Heart right ventricle (tissue), 16 donors: Measurements from ENCODE around the gene KIF22. TPM values are rescaled to one million over a fixed set of nuclear protein-coding genes. Genes with fewer than 3 reads are reported as not detected.

Source experiments
- ATAC-seq, 8 donors: fragments of 200-7000 bp; cut with Tn5 transposase; one replicate each; pipeline ENCODE4 v1.9.1; 2020; ENCODE audit warnings: mild to moderate bottlenecking in 8 of 8, moderate library complexity in 8 of 8, moderate number of reproducible peaks in 1 of 8
- DNase-seq, 2 donors: peaks; one replicate each; pipeline ENCODE4 v3.0.0-alpha.2; 2020
- H3K27ac ChIP-seq, 10 donors: fragments of 200-600 bp; sonication (generic) in 2 of 10; one replicate each; pipeline versions ENCODE4 v1.5.0 to v1.8.0; 2020 to 2022; ENCODE audit warnings: mild to moderate bottlenecking in 3 of 10
- H3K27me3 ChIP-seq, 7 donors: fragments of 200-600 bp; one replicate each; pipeline ENCODE4 v1.8.0; 2021 to 2022; ENCODE audit warnings: mild to moderate bottlenecking in 2 of 7
- H3K36me3 ChIP-seq, 9 donors: fragments of 200-600 bp; sonication (generic) in 1 of 9; one replicate each; pipeline versions ENCODE4 v1.5.0 to v1.8.0; 2020 to 2022; ENCODE audit warnings: mild to moderate bottlenecking in 2 of 9
- H3K4me1 ChIP-seq, 9 donors: fragments of 200-600 bp; sonication (generic) in 1 of 9; one replicate each; pipeline versions ENCODE4 v1.5.0 to v1.8.0; 2020 to 2022; ENCODE audit warnings: mild to moderate bottlenecking in 4 of 9
- H3K4me3 ChIP-seq, 10 donors: fragments of 200-600 bp; sonication (generic) in 2 of 10; one replicate each; pipeline versions ENCODE4 v1.5.0 to v1.8.0; 2020 to 2022; ENCODE audit warnings: mild to moderate bottlenecking in 7 of 10, moderate library complexity in 2 of 10
- H3K9me3 ChIP-seq, 11 donors: fragments of 200-600 bp in 10 of 11; sonication (generic) in 2 of 11; one replicate each; pipeline versions ENCODE4 v1.5.0 to v1.8.0; 2013 to 2022; ENCODE audit warnings: mild to moderate bottlenecking in 2 of 11, control low read depth in 1 of 11, moderate library complexity in 1 of 11
- WGBS, 2 donors: extraction: QIAGEN DNeasy Blood & Tissue Kit; methylation state at CpG; one replicate each; pipeline ENCODE4 v1.1.7; 2013; ENCODE audit warnings: inconsistent platforms in 1 of 2; 5-methylcytosine and 5-hydroxymethylcytosine counted together
- intact Hi-C, 10 donors: fragments of 100-400 bp; cut with DNase I; formaldehyde crosslinking; loops; one replicate each; pipeline versions ENCODE4 v1.11.1 to v1.14.2; 2022
- polyA plus RNA-seq, 2 donors: library from polyadenylated mRNA; stranded (reverse); fragments of 200-250 nt; gene quantifications; one replicate each; pipeline ENCODE4 v1.2.3, GENCODE V29; 2013
- total RNA-seq, 10 donors: library from RNA; stranded (reverse); fragmentation: NEBNext Ultra II Directional in 3 of 10; extraction: Animal tissue kit (Norgen Biotek cat#: 25700) in 3 of 10; gene quantifications; one replicate each; pipeline versions ENCODE4 v1.2.1 to v1.2.4, GENCODE V29; 2021 to 2023
- TF ChIP-seq, protein P1 (sequence below), 9 donors: fragments of 200-600 bp; sonication (generic) in 2 of 9; IDR thresholded peaks; one replicate each; pipeline versions ENCODE4 v1.5.0 to v1.8.0; 2021 to 2022; ENCODE audit warnings: antibody characterized with exemption in 9 of 9, mild to moderate bottlenecking in 5 of 9, moderate library complexity in 1 of 9
- donor health status: Arrhythmogenic right ventricular cardiomyopathy.
- donor health status: ischemic (EF 13 %, LVEDD 7.1; RV severe dilation, severe dysfunction).
- donor health status: healthy with polysubstance abuse.
- donor health status: DM: no; HTN: yes; CAD: no.
- donor health status: DM: no; HTN: no; CAD: no.
- donor health status: ischemic (EF 25% LVEDD 6.9; RV normal size, moderate dysfunction).
- donor health status: ischemic (EF 25% LVEDD 5.7; RV mildly dilated, moderate dysfunction).
- donor health status: healthy.
- donor health status: DM: yes; HTN: yes; CAD: no.
- donor health status: Ischemic cardiomyopathy.
- donor health status: ischemic (EF 35%, LVEDD 5.7; RV mildly dilated, moderate dysfunction).
- donor health status: nonischemic (EF 11% LVEDD 7.7; RV severe dilation, severe dysfunction).
- donor health status: DM: yes; HTN: yes; CAD: no.
- donor health status: PGD.
- donor health status: ischemic (EF 29% LVEDD 5.4; RV normal size, mild dysfunction).
- donor health status: nonischemic (EF 23%, LVEDD 6.1; RV moderate dilation, normal function).

KIF22 gene
- total and polyA plus RNA-seq, 12 donors = 16.3 to 136 (median 38.6) TPM

- no peaks in the 10 kb centered on the region for H3K9me3 ChIP-seq
- TF ChIP-seq, protein P1, sequence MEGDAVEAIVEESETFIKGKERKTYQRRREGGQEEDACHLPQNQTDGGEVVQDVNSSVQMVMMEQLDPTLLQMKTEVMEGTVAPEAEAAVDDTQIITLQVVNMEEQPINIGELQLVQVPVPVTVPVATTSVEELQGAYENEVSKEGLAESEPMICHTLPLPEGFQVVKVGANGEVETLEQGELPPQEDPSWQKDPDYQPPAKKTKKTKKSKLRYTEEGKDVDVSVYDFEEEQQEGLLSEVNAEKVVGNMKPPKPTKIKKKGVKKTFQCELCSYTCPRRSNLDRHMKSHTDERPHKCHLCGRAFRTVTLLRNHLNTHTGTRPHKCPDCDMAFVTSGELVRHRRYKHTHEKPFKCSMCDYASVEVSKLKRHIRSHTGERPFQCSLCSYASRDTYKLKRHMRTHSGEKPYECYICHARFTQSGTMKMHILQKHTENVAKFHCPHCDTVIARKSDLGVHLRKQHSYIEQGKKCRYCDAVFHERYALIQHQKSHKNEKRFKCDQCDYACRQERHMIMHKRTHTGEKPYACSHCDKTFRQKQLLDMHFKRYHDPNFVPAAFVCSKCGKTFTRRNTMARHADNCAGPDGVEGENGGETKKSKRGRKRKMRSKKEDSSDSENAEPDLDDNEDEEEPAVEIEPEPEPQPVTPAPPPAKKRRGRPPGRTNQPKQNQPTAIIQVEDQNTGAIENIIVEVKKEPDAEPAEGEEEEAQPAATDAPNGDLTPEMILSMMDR (IDR thresholded peaks at IDR 0.05) = no peak
- H3K27me3 ChIP-seq = no peaks in the 10 kb centered on the region
- 0 to 1% methylated on average over 1 to 30 of the region's 67 CpGs for WGBS, 2 donors
- H3K27ac ChIP-seq = peak within 1 kb of the TSS; percentile 94 to 100 (median 97)
- intact Hi-C loops = loop anchor here in 1 of 10 donors (10.0 kb wide), 1 partner anchor 169 kb away; the partner anchor contains the start of gene TAOK2
- peaks cover 0 to 37% (median 14%) of the 10 kb centered on the region in 9 donors for H3K36me3 ChIP-seq
- H3K4me1 ChIP-seq = peaks cover 31 to 52% (median 50%) of the 10 kb centered on the region in 9 donors
- peak in 3 of 8 donors; percentile 0 to 2 (median 1) for ATAC-seq
- peak within 1 kb of the TSS; percentile 65 to 99 (median 79) for H3K4me3 ChIP-seq
- DNase-seq = no peak
Measured at GRCh38 chr16:29806099-29806579, 15.6 kb downstream of the KIF22 start, which contains the start of gene MAZ. Gene MAZ (plus strand): TSS chr16:29806529. CDS start chr16:29806702, 173 bp downstream.

DNA sequence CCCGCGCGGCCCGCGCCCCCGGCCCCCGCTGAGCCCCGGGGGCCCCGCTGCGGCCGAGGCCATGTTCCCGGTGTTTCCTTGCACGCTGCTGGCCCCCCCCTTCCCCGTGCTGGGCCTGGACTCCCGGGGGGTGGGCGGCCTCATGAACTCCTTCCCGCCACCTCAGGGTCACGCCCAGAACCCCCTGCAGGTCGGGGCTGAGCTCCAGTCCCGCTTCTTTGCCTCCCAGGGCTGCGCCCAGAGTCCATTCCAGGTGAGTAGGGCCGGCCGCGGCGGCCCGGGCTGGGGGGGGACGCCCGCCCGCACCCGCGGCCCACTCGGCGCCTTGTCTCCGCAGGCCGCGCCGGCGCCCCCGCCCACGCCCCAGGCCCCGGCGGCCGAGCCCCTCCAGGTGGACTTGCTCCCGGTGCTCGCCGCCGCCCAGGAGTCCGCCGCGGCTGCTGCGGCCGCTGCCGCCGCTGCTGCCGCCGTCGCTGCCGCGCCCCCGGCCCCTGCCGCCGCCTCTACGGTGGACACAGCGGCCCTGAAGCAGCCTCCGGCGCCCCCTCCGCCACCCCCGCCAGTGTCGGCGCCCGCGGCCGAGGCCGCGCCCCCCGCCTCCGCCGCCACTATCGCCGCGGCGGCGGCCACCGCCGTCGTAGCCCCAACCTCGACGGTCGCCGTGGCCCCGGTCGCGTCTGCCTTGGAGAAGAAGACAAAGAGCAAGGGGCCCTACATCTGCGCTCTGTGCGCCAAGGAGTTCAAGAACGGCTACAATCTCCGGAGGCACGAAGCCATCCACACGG is 16.3 kb downstream of the KIF22 start:
- TF ChIP-seq, protein P1 (IDR thresholded peaks at IDR 0.05) = no peak
- intact Hi-C loops = loop anchor here in 1 of 10 donors (10.0 kb wide), 1 partner anchor 168 kb away; the partner anchor contains the start of gene TAOK2
- peaks cover 0 to 30% (median 14%) of the 10 kb centered on the region in 9 donors for H3K36me3 ChIP-seq
- 0 to 2% methylated on average over 41 to 99 of the region's 99 CpGs for WGBS, 2 donors
- DNase-seq = peak; percentile 63 to 66
- no peak for ATAC-seq
- peaks cover 31 to 57% (median 56%) of the 10 kb centered on the region in 9 donors for H3K4me1 ChIP-seq
- no peaks in the 10 kb centered on the region for H3K9me3 ChIP-seq
- peaks cover 0 to 4% (median 0%) of the 10 kb centered on the region in 7 donors for H3K27me3 ChIP-seq
- peak overlapping the region; percentile 38 to 67 (median 58) for H3K4me3 ChIP-seq
- peak overlapping the region; percentile 72 to 97 (median 92) for H3K27ac ChIP-seq

- H3K4me1 ChIP-seq = peaks cover 31 to 65% (median 63%) of the 10 kb centered on the region in 9 donors
- H3K36me3 ChIP-seq = peaks cover 0 to 25% (median 14%) of the 10 kb centered on the region in 9 donors
- ATAC-seq (peak; percentile 12 to 56 (median 34)), DNase-seq (peak; percentile 90 to 95)
- peak overlapping the region; percentile 72 to 97 (median 92) for H3K27ac ChIP-seq
- H3K4me3 ChIP-seq = peak overlapping the region; percentile 38 to 67 (median 58)
- peaks cover 0 to 12% (median 0%) of the 10 kb centered on the region in 7 donors for H3K27me3 ChIP-seq
- H3K9me3 ChIP-seq = no peaks in the 10 kb centered on the region
- intact Hi-C loops = loop anchor here in 1 of 10 donors (10.0 kb wide), 1 partner anchor 167 kb away; the partner anchor contains the start of gene TAOK2
- TF ChIP-seq, protein P1 (IDR thresholded peaks at IDR 0.05) = peak in 8 of 9 donors; percentile 17 to 68 (median 46)
- 2 to 4% methylated on average over 69 of the region's 69 CpGs for WGBS, 2 donors
Measured at GRCh38 chr16:29807426-29808218, 17.1 kb downstream of the KIF22 start.
